OCI-LY7 (cell line): Measurements from ENCODE around the gene TRRAP.

Experiments
- CTCF ChIP-seq: fragments of 200-600 bp; sonication (generic); conservative IDR thresholded peaks from 2 replicates; pipeline ENCODE4 v1.5.1; 2014; ENCODE audit warnings: mild to moderate bottlenecking, antibody characterized with exemption, low read length, moderate library complexity, mixed read lengths
- EZH2phosphoT487 ChIP-seq: fragments of 200-600 bp; sonication (generic); IDR thresholded peaks from 2 replicates; pipeline ENCODE4 v1.6.1; 2018; ENCODE audit warnings: low read depth, borderline replicate concordance, mild to moderate bottlenecking, mixed run types, antibody characterized with exemption, low read length, moderate library complexity, mixed read lengths

GRCh38 chr7:98991141-98991540 is 112.8 kb downstream of the TRRAP start:
- TF ChIP-seq CTCF (no peak), EZH2phosphoT487 (no peak)
